HG03571 (cell line): ENCODE data around the gene DNAJC7.

Source experiments
- ATAC-seq: cut with Tn5 transposase; IDR thresholded peaks from one replicate; pipeline ENCODE4 v1.9.1; 2021; ENCODE audit not compliant: unreplicated experiment

Gene DNAJC7

GRCh38 chr17:42016941-42017865, at the start of gene DNAJC7:
Gene DNAJC7 (minus strand): TSS chr17:42017439. CDS start chr17:42017416, 23 bp downstream.
- peak; percentile 69 for ATAC-seq

- no peak for ATAC-seq
These were observed 48.0 kb upstream of the DNAJC7 start for GRCh38 chr17:42065201-42065600.

GRCh38 chr17:42062681-42063080, 45.4 kb upstream of the DNAJC7 start:
- ATAC-seq = no peak

GRCh38 chr17:42061646-42062487, 44.6 kb upstream of the DNAJC7 start:
- ATAC-seq = no peak

- ATAC-seq = no peak
These were observed 43.0 kb upstream of the DNAJC7 start for GRCh38 chr17:42060231-42060630.

- no peak for ATAC-seq
These were observed 42.6 kb upstream of the DNAJC7 start for GRCh38 chr17:42059815-42060214.

GRCh38 chr17:42058063-42058462, 40.8 kb upstream of the DNAJC7 start:
- ATAC-seq = no peak

GRCh38 chr17:42056635-42057034, 39.4 kb upstream of the DNAJC7 start:
- no peak for ATAC-seq

- ATAC-seq = no peak
These were observed 38.3 kb upstream of the DNAJC7 start for GRCh38 chr17:42055496-42055895.

- no peak for ATAC-seq
These were observed 37.8 kb upstream of the DNAJC7 start for GRCh38 chr17:42055027-42055426.

GRCh38 chr17:42053731-42054500, 36.7 kb upstream of the DNAJC7 start:
- ATAC-seq = no peak

GRCh38 chr17:42052346-42052877, 35.2 kb upstream of the DNAJC7 start:
- no peak for ATAC-seq

GRCh38 chr17:42051645-42052044, 34.4 kb upstream of the DNAJC7 start:
- no peak for ATAC-seq

- no peak for ATAC-seq
These were observed 33.8 kb upstream of the DNAJC7 start for GRCh38 chr17:42051013-42051400.

GRCh38 chr17:42050393-42051012, 33.3 kb upstream of the DNAJC7 start, which contains the start of gene C17orf113:
Gene C17orf113 (minus strand): TSS chr17:42050601. CDS start chr17:42043376, 7,225 bp downstream.
- ATAC-seq = no peak

GRCh38 chr17:42049834-42050392, 32.7 kb upstream of the DNAJC7 start:
- no peak for ATAC-seq

- no peak for ATAC-seq
These were observed 30.1 kb upstream of the DNAJC7 start for GRCh38 chr17:42047343-42047742.

- no peak for ATAC-seq
These were observed 28.5 kb upstream of the DNAJC7 start for GRCh38 chr17:42045719-42046118.

GRCh38 chr17:42042598-42043319, 25.5 kb upstream of the DNAJC7 start:
- ATAC-seq = no peak
